Heart right ventricle (tissue), 16 donors: ENCODE results near the gene TMEM63A. TPM values are rescaled to one million over a fixed set of nuclear protein-coding genes. Genes with fewer than 3 reads are reported as not detected.

Source experiments
- ATAC-seq, 8 donors: fragments of 200-7000 bp; cut with Tn5 transposase; one replicate each; pipeline ENCODE4 v1.9.1; 2020; ENCODE audit warnings: mild to moderate bottlenecking in 8 of 8, moderate library complexity in 8 of 8, moderate number of reproducible peaks in 1 of 8
- DNase-seq, 2 donors: peaks; one replicate each; pipeline ENCODE4 v3.0.0-alpha.2; 2020
- H3K27ac ChIP-seq, 10 donors: fragments of 200-600 bp; sonication (generic) in 2 of 10; one replicate each; pipeline versions ENCODE4 v1.5.0 to v1.8.0; 2020 to 2022; ENCODE audit warnings: mild to moderate bottlenecking in 3 of 10
- H3K27me3 ChIP-seq, 7 donors: fragments of 200-600 bp; one replicate each; pipeline ENCODE4 v1.8.0; 2021 to 2022; ENCODE audit warnings: mild to moderate bottlenecking in 2 of 7
- H3K36me3 ChIP-seq, 9 donors: fragments of 200-600 bp; sonication (generic) in 1 of 9; one replicate each; pipeline versions ENCODE4 v1.5.0 to v1.8.0; 2020 to 2022; ENCODE audit warnings: mild to moderate bottlenecking in 2 of 9
- H3K4me1 ChIP-seq, 9 donors: fragments of 200-600 bp; sonication (generic) in 1 of 9; one replicate each; pipeline versions ENCODE4 v1.5.0 to v1.8.0; 2020 to 2022; ENCODE audit warnings: mild to moderate bottlenecking in 4 of 9
- H3K4me3 ChIP-seq, 10 donors: fragments of 200-600 bp; sonication (generic) in 2 of 10; one replicate each; pipeline versions ENCODE4 v1.5.0 to v1.8.0; 2020 to 2022; ENCODE audit warnings: mild to moderate bottlenecking in 7 of 10, moderate library complexity in 2 of 10
- H3K9me3 ChIP-seq, 11 donors: fragments of 200-600 bp in 10 of 11; sonication (generic) in 2 of 11; one replicate each; pipeline versions ENCODE4 v1.5.0 to v1.8.0; 2013 to 2022; ENCODE audit warnings: mild to moderate bottlenecking in 2 of 11, control low read depth in 1 of 11, moderate library complexity in 1 of 11
- CTCF ChIP-seq, 9 donors: fragments of 200-600 bp; sonication (generic) in 2 of 9; IDR thresholded peaks; one replicate each; pipeline versions ENCODE4 v1.5.0 to v1.8.0; 2021 to 2022; ENCODE audit warnings: antibody characterized with exemption in 9 of 9, mild to moderate bottlenecking in 5 of 9, moderate library complexity in 1 of 9
- WGBS, 2 donors: extraction: QIAGEN DNeasy Blood & Tissue Kit; methylation state at CpG; one replicate each; pipeline ENCODE4 v1.1.7; 2013; ENCODE audit warnings: inconsistent platforms in 1 of 2; 5-methylcytosine and 5-hydroxymethylcytosine counted together
- intact Hi-C, 10 donors: fragments of 100-400 bp; cut with DNase I; formaldehyde crosslinking; loops; one replicate each; pipeline versions ENCODE4 v1.11.1 to v1.14.2; 2022
- polyA plus RNA-seq, 2 donors: library from polyadenylated mRNA; stranded (reverse); fragments of 200-250 nt; gene quantifications; one replicate each; pipeline ENCODE4 v1.2.3, GENCODE V29; 2013
- total RNA-seq, 10 donors: library from RNA; stranded (reverse); fragmentation: NEBNext Ultra II Directional in 3 of 10; extraction: Animal tissue kit (Norgen Biotek cat#: 25700) in 3 of 10; gene quantifications; one replicate each; pipeline versions ENCODE4 v1.2.1 to v1.2.4, GENCODE V29; 2021 to 2023
- donor health status: Arrhythmogenic right ventricular cardiomyopathy.
- donor health status: ischemic (EF 13 %, LVEDD 7.1; RV severe dilation, severe dysfunction).
- donor health status: healthy with polysubstance abuse.
- donor health status: DM: no; HTN: yes; CAD: no.
- donor health status: DM: no; HTN: no; CAD: no.
- donor health status: ischemic (EF 25% LVEDD 6.9; RV normal size, moderate dysfunction).
- donor health status: ischemic (EF 25% LVEDD 5.7; RV mildly dilated, moderate dysfunction).
- donor health status: healthy.
- donor health status: DM: yes; HTN: yes; CAD: no.
- donor health status: Ischemic cardiomyopathy.
- donor health status: ischemic (EF 35%, LVEDD 5.7; RV mildly dilated, moderate dysfunction).
- donor health status: nonischemic (EF 11% LVEDD 7.7; RV severe dilation, severe dysfunction).
- donor health status: DM: yes; HTN: yes; CAD: no.
- donor health status: PGD.
- donor health status: ischemic (EF 29% LVEDD 5.4; RV normal size, mild dysfunction).
- donor health status: nonischemic (EF 23%, LVEDD 6.1; RV moderate dilation, normal function).

Gene TMEM63A
- total and polyA plus RNA-seq, 12 donors: 10.4 to 69.1 (median 24.7) TPM

GRCh38 chr1:225814381-225814780 is 67.8 kb downstream of the TMEM63A start:
- peak overlapping the region in 2 of 10 donors; percentile 8 to 25 for H3K4me3 ChIP-seq
- peak in 1 of 2 donors; percentile 72 for DNase-seq
- no peak for TF ChIP-seq CTCF (IDR thresholded peaks at IDR 0.05)
- H3K4me1 ChIP-seq: peaks cover 43 to 91% (median 81%) of the 10 kb centered on the region in 9 donors
- ATAC-seq: no peak
- H3K27ac ChIP-seq: peak overlapping the region; percentile 71 to 97 (median 87)
- H3K9me3 ChIP-seq: no peaks in the 10 kb centered on the region
- H3K36me3 ChIP-seq: no peaks in the 10 kb centered on the region
- intact Hi-C loops: loop anchor here in 7 of 10 donors (5.0 kb wide), 3 partner anchors 33 to 68 kb away; partner anchors contain the start of genes SRP9 (in 5 of the 7) and TMEM63A (in 2 of the 7)
- 45 to 67% methylated on average over 7 of the region's 7 CpGs for WGBS, 2 donors
- H3K27me3 ChIP-seq: no peaks in the 10 kb centered on the region

DNA sequence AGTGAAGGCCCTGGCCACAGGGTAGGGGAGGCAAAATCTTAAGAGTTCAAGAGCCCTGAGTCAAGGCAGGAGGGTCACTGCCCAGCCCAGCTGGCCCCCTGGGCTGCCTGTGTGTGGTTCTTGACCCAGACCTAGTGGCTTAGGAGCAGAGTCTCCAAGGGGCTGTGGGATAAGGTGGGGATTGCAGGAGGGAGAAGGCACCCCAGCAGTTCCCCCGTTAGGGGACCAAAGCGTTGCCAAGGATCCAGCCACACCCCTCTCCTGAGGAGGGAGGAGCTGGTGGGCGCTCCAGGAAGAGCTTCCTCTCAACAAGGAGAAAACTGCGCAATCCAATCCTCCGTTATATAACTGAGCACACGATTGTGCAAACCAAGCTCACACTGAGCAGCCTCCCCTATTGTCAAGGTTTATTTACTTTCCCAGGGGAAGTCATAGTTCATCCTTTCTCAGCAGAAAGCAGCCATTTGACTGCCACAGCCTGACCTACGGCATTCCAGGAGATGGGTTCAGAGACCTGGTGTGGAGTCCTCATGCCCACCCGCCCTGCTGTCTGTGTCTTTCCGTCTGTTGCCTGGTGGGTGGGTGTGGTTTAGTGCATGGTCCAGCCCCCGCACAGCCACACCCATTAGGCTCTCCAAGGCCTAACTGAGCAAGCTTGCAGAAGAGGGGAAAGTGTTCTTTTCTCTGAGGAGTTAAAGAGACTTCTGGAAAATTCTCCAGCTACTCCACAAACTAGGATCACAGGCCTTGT is 68.8 kb downstream of the TMEM63A start:
- 39 to 57% methylated on average over 10 of the region's 10 CpGs for WGBS, 2 donors
- peak overlapping the region; percentile 71 to 97 (median 87) for H3K27ac ChIP-seq
- H3K9me3 ChIP-seq: no peaks in the 10 kb centered on the region
- peak; percentile 44 to 77 (median 54) for ATAC-seq
- no peak for TF ChIP-seq CTCF (IDR thresholded peaks at IDR 0.05)
- no peaks in the 10 kb centered on the region for H3K27me3 ChIP-seq
- H3K36me3 ChIP-seq: no peaks in the 10 kb centered on the region
- intact Hi-C loops: loop anchor here in 7 of 10 donors (5.0 kb wide), 3 partner anchors 34 to 69 kb away; partner anchors contain the start of genes SRP9 (in 5 of the 7) and TMEM63A (in 2 of the 7)
- H3K4me1 ChIP-seq: peaks cover 43 to 86% (median 78%) of the 10 kb centered on the region in 9 donors
- peak; percentile 70 to 78 for DNase-seq
- peak overlapping the region in 5 of 10 donors; percentile 8 to 25 (median 15) for H3K4me3 ChIP-seq

DNA sequence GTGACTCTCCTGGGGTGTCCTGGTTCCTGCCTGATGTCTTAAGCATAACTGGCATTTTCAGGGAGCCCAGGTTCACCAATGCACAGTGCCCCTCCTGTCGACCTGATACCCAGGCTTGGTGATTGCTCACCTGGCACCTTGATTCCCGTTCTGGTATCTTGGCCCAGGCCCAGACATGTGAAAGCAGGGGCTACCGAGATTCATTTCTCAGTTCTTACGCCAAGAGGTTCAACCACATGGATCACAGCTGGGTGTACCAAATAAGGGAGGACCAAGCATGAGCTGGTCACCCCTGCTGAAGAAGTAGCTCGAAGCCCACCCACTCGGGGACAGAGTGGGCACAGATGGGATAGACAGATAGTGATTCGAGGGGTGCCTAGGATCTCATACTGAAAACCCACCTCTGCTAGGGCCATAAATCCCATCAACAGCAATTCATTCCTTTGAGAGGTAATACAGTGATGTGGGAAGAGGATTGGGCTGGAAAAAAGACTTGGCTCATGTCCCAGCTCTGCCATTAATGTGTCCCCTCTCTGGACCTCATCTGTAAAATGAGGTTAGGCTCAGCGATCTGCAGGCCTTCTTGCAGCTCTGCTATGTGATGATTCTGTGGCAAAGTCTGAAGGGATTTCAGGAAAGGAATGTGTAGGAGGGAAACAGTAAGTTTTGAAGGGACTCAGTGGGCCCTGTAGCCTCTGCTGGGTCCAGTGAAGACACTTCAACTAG is 69.5 kb downstream of the TMEM63A start:
- WGBS, 2 donors: 74 to 75% methylated on average over 8 of the region's 8 CpGs
- TF ChIP-seq CTCF (IDR thresholded peaks at IDR 0.05): no peak
- Histone ChIP-seq H3K36me3 (no peaks in the 10 kb centered on the region), H3K27me3 (no peaks in the 10 kb centered on the region), H3K27ac (peak overlapping the region; percentile 74 to 97 (median 88)), H3K9me3 (no peaks in the 10 kb centered on the region), H3K4me1 (peaks cover 36 to 78% (median 71%) of the 10 kb centered on the region in 9 donors), H3K4me3 (peak overlapping the region in 1 of 10 donors; percentile 25)
- intact Hi-C loops: loop anchor here in 7 of 10 donors (5.0 kb wide), 3 partner anchors 35 to 70 kb away; partner anchors contain the start of genes SRP9 (in 5 of the 7) and TMEM63A (in 2 of the 7)
- DNase-seq: no peak
- no peak for ATAC-seq
